GM23338 (cell line): Measurements from ENCODE around the gene USP1. TPM values are rescaled to one million over a fixed set of nuclear protein-coding genes. Genes with fewer than 3 reads are reported as not detected.

Experiments
- ATAC-seq: fragments of 200-7000 bp; cut with Tn5 transposase; 3 replicates; pipeline ENCODE4 v1.9.1; 2020
- DNase-seq: peaks from one replicate; pipeline ENCODE4 v3.0.0-alpha.2; 2015; ENCODE audit warnings: low spot score
- H2AFZ ChIP-seq: fragments of 200-600 bp; sonication (generic); 2 replicates; pipeline ENCODE4 v1.8.0; 2016; ENCODE audit warnings: antibody characterized with exemption, mild to moderate bottlenecking, moderate library complexity
- H3F3A ChIP-seq: fragments of 200-600 bp; sonication (generic); replicated peaks from 2 replicates; pipeline ENCODE4 v1.8.0; 2017; ENCODE audit warnings: antibody characterized with exemption, mixed run types, low read depth
- H3K27ac ChIP-seq: fragments of 200-600 bp; sonication (generic); 2 replicates; pipeline ENCODE4 v1.6.1; 2016; ENCODE audit warnings: low read depth
- H3K27me3 ChIP-seq: fragments of 200-600 bp; sonication (generic); 2 replicates; pipeline ENCODE4 v1.8.0; 2016; ENCODE audit warnings: mild to moderate bottlenecking, mixed run types, moderate library complexity; ENCODE audit not compliant: insufficient read depth
- H3K36me3 ChIP-seq: fragments of 200-600 bp; sonication (generic); 2 replicates; pipeline ENCODE4 v1.8.0; 2016; ENCODE audit warnings: mild to moderate bottlenecking; ENCODE audit not compliant: insufficient read depth
- H3K4me1 ChIP-seq: fragments of 200-600 bp; sonication (generic); 2 replicates; pipeline ENCODE4 v1.8.0; 2016; ENCODE audit warnings: mild to moderate bottlenecking, moderate library complexity; ENCODE audit not compliant: insufficient read depth
- H3K4me2 ChIP-seq: fragments of 200-600 bp; sonication (generic); 2 replicates; pipeline ENCODE4 v1.7.1; 2017; ENCODE audit warnings: mixed run types
- H3K4me3 ChIP-seq: fragments of 200-600 bp; sonication (generic); 2 replicates; pipeline ENCODE4 v1.6.1; 2016; ENCODE audit warnings: mixed run types
- H3K79me2 ChIP-seq: fragments of 200-600 bp; sonication (generic); replicated peaks from 2 replicates; pipeline ENCODE4 v1.8.0; 2017; ENCODE audit warnings: mild to moderate bottlenecking; ENCODE audit not compliant: insufficient read depth
- H3K9me2 ChIP-seq: fragments of 200-600 bp; sonication (generic); 2 replicates; pipeline ENCODE4 v1.8.0; 2017; ENCODE audit not compliant: insufficient read depth
- H4K20me1 ChIP-seq: fragments of 200-600 bp; sonication (generic); replicated peaks from 2 replicates; pipeline ENCODE4 v1.8.0; 2017; ENCODE audit warnings: mild to moderate bottlenecking; ENCODE audit not compliant: insufficient read depth
- H3K27ac Mint-ChIP-seq: 2 replicates; pipeline ENCODE4 v1.8.0; 2020; ENCODE audit warnings: inconsistent platforms, mild to moderate bottlenecking, moderate library complexity, mixed read lengths
- H3K27me3 Mint-ChIP-seq: 3 replicates; pipeline ENCODE4 v1.8.0; 2022; ENCODE audit warnings: low read depth, mild to moderate bottlenecking, moderate library complexity, mixed read lengths, inconsistent platforms; ENCODE audit not compliant: insufficient read depth, poor library complexity
- H3K36me3 Mint-ChIP-seq: 3 replicates; pipeline ENCODE4 v1.8.0; 2021; ENCODE audit warnings: low read depth, mild to moderate bottlenecking, inconsistent platforms, moderate library complexity, mixed read lengths
- H3K4me1 Mint-ChIP-seq: 3 replicates; pipeline ENCODE4 v1.8.0; 2020; ENCODE audit warnings: mild to moderate bottlenecking, inconsistent platforms, mixed read lengths
- H3K4me3 Mint-ChIP-seq: 3 replicates; pipeline ENCODE4 v1.8.0; 2021; ENCODE audit warnings: moderate library complexity, mild to moderate bottlenecking, inconsistent platforms, mixed read lengths
- H3K9me3 Mint-ChIP-seq: 3 replicates; pipeline ENCODE4 v1.8.0; 2020; ENCODE audit warnings: moderate library complexity, mild to moderate bottlenecking, inconsistent platforms, mixed read lengths
- CREB1 ChIP-seq: fragments of 250-450 bp; sonication (Bioruptor Pico); IDR thresholded peaks from 2 replicates; pipeline ENCODE4 v1.5.0; 2020; ENCODE audit warnings: low read depth, mild to moderate bottlenecking, moderate library complexity
- EZH2 ChIP-seq: fragments of 200-600 bp; sonication (generic); IDR thresholded peaks from one replicate; pipeline ENCODE4 v1.8.0; 2017; ENCODE audit warnings: antibody characterized with exemption, mild to moderate bottlenecking, low read depth; ENCODE audit not compliant: unreplicated experiment
- EZH2phosphoT487 ChIP-seq: fragments of 200-600 bp; sonication (generic); IDR thresholded peaks from one replicate; pipeline ENCODE4 v1.8.1; 2018; ENCODE audit warnings: antibody characterized with exemption; ENCODE audit not compliant: unreplicated experiment
- JUNB ChIP-seq: IDR thresholded peaks from one replicate; pipeline ENCODE4 v1.6.1; 2016; ENCODE audit warnings: antibody characterized with exemption; ENCODE audit not compliant: unreplicated experiment
- NANOG ChIP-seq: IDR thresholded peaks from 2 replicates; pipeline ENCODE4 v1.6.1; 2016; ENCODE audit warnings: antibody characterized with exemption, borderline replicate concordance
- POLR2AphosphoS5 ChIP-seq: IDR thresholded peaks from 2 replicates; pipeline ENCODE4 v1.6.1; 2016; ENCODE audit warnings: antibody characterized with exemption, low read depth
- REST ChIP-seq: IDR thresholded peaks from one replicate; pipeline ENCODE4 v1.6.1; 2018; ENCODE audit warnings: antibody characterized with exemption; ENCODE audit not compliant: unreplicated experiment
- STAT1 ChIP-seq: IDR thresholded peaks from one replicate; pipeline ENCODE4 v1.6.1; 2016; ENCODE audit warnings: antibody characterized with exemption; ENCODE audit not compliant: unreplicated experiment
- ZNF114 ChIP-seq: fragments of 250-450 bp; sonication (Bioruptor Pico); IDR thresholded peaks from 2 replicates; pipeline ENCODE4 v1.5.0; 2020; ENCODE audit warnings: mild to moderate bottlenecking, moderate library complexity
- ZNF331 ChIP-seq: fragments of 250-450 bp; sonication (Bioruptor Pico); IDR thresholded peaks from 2 replicates; pipeline ENCODE4 v1.5.0; 2020; ENCODE audit warnings: low read depth, mild to moderate bottlenecking, moderate library complexity
- ZNF462 ChIP-seq: fragments of 250-450 bp; sonication (Bioruptor Pico); IDR thresholded peaks from 2 replicates; pipeline ENCODE4 v1.5.0; 2020; ENCODE audit warnings: mild to moderate bottlenecking, moderate library complexity
- polyA plus RNA-seq: library from polyadenylated mRNA; unstranded; fragments of >200 nt; fragmentation: Nextera tagmentation; extraction: Ambion mirVana; gene quantifications from 2 replicates; pipeline ENCODE4 v1.2.1, GENCODE V29; 2016
- total RNA-seq: library from RNA; depleted of rRNA; stranded (reverse); fragments of >200 nt; shearing (Covaris generic); gene quantifications from 2 replicates; pipeline ENCODE4 v1.2.3, GENCODE V29; 2014
- TF ChIP-seq, protein P1 (sequence below): IDR thresholded peaks from 2 replicates; pipeline ENCODE4 v1.6.1; 2016; ENCODE audit warnings: antibody characterized with exemption
- TF ChIP-seq, protein P2 (sequence below), 2 experiments: fragments of 200-600 bp in 1 of 2; sonication (generic) in 1 of 2; conservative IDR thresholded peaks; 2 replicates each; pipeline versions ENCODE4 v1.5.1 to v1.6.1; 2016 to 2017; ENCODE audit warnings: antibody characterized with exemption in 2 of 2, low read depth in 2 of 2, mild to moderate bottlenecking in 2 of 2, moderate library complexity in 1 of 2

The USP1 gene
- total and polyA plus RNA-seq, 2 experiments from 2014 or later, result 45.6 to 74.6 TPM

DNA sequence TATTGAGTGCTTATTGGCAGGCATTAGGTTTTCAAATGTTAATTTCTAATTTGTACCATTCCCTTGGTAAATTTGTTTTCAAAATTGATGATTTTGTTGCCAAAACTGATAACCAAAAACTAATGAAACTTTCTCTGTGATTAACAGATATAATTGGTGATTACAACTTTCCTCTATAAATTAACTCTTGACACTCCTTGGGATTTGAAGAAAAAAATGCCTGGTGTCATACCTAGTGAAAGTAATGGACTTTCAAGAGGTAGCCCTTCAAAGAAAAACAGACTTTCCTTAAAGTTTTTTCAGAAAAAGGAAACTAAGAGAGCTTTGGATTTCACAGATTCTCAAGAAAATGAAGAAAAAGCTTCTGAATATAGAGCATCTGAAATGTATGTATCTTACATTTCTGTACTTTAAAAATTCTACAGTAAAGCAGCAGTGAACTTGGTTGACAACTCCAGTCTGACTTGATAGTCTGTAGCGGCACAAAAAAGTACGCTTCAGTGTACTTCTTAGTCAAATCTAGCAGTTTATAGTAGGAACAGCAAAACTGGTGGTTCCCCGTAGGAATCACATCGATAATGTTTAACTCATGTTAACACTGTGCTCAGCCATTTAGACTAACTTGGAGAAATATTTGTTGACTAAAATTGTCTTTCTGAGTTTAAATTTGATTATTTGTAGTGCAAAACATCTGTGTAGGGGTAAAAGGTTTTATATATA is 3.0 kb downstream of the USP1 start:
- no peak for ATAC-seq
- Mint-ChIP-seq H3K27me3 (peaks cover 16% of the 10 kb centered on the region), H3K36me3 (peaks cover 45% of the 10 kb centered on the region), H3K27ac (no peak overlapping the region), H3K9me3 (no peaks in the 10 kb centered on the region), H3K4me3 (peak overlapping the region; percentile 37; the same call in 2 of the 3 replicates), H3K4me1 (peaks cover 15% of the 10 kb centered on the region)
- H3K9me2 ChIP-seq, result no peaks in the 10 kb centered on the region
- peaks cover 67% of the 10 kb centered on the region for H3K79me2 ChIP-seq
- H3K4me1 ChIP-seq, result peaks cover 16% of the 10 kb centered on the region
- no peaks in the 10 kb centered on the region; the same call in 1 of the 2 replicates for H3F3A ChIP-seq
- H3K27ac ChIP-seq, result no peak overlapping the region
- H2AFZ ChIP-seq, result no peak overlapping the region
- TF ChIP-seq, protein P1, sequence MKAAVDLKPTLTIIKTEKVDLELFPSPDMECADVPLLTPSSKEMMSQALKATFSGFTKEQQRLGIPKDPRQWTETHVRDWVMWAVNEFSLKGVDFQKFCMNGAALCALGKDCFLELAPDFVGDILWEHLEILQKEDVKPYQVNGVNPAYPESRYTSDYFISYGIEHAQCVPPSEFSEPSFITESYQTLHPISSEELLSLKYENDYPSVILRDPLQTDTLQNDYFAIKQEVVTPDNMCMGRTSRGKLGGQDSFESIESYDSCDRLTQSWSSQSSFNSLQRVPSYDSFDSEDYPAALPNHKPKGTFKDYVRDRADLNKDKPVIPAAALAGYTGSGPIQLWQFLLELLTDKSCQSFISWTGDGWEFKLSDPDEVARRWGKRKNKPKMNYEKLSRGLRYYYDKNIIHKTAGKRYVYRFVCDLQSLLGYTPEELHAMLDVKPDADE, result no peak
- TF ChIP-seq CREB1 (CRISPR knock-in tag) (no peak), EZH2 (no peak), NANOG (no peak), EZH2phosphoT487 (no peak), STAT1 (no peak), ZNF114 (CRISPR knock-in tag) (no peak), POLR2AphosphoS5 (no peak), ZNF331 (CRISPR knock-in tag) (no peak), REST (no peak), ZNF462 (CRISPR knock-in tag) (no peak), JUNB (no peak)
- TF ChIP-seq, protein P2, sequence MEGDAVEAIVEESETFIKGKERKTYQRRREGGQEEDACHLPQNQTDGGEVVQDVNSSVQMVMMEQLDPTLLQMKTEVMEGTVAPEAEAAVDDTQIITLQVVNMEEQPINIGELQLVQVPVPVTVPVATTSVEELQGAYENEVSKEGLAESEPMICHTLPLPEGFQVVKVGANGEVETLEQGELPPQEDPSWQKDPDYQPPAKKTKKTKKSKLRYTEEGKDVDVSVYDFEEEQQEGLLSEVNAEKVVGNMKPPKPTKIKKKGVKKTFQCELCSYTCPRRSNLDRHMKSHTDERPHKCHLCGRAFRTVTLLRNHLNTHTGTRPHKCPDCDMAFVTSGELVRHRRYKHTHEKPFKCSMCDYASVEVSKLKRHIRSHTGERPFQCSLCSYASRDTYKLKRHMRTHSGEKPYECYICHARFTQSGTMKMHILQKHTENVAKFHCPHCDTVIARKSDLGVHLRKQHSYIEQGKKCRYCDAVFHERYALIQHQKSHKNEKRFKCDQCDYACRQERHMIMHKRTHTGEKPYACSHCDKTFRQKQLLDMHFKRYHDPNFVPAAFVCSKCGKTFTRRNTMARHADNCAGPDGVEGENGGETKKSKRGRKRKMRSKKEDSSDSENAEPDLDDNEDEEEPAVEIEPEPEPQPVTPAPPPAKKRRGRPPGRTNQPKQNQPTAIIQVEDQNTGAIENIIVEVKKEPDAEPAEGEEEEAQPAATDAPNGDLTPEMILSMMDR (conservative IDR thresholded peaks at IDR 0.05; ENCODE audit: low read depth in 2 of 2), result no peak
- peaks cover 28% of the 10 kb centered on the region for H4K20me1 ChIP-seq
- no peak for DNase-seq
- H3K36me3 ChIP-seq, result peaks cover 20% of the 10 kb centered on the region
- H3K4me3 ChIP-seq, result peak overlapping the region; percentile 8
- H3K27me3 ChIP-seq, result no peaks in the 10 kb centered on the region
- peak overlapping the region; percentile 93 for H3K4me2 ChIP-seq
